ENCODE measurements around the gene RBM20.
"Not testable (repeated sequence)": the region's sequence is repeated elsewhere in the genome, so short reads cannot be mapped to it uniquely, and the experiment has no call there.

The RBM20 gene

GRCh38 chr10:110758898-110759297 lies 114.8 kb downstream of the RBM20 start:
- no peak for DNase-seq (ENCODE audit: low read depth in 1 of 2, low spot score in 1 of 2)

DNA sequence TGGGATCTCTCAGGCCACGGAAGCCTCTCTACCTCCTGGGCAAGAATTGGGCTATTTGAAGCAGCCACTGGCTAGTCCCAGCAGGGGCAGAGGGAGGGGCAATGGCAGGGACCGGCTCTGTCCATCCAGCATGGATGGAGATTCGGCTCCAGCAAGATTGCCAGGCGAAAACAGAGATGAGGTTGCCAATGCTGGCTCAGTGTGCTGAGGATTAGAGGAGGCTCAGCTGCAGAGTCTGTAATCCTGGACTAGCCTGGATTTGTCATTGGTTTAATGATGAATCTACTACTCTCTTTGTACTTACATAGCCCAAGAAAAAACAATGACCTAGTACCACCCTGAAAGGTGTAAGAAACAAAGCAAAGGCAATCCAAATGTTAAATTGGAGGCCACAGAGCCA lies 115.4 kb downstream of the RBM20 start:
- DNase-seq (ENCODE audit: low read depth in 1 of 2, low spot score in 1 of 2) = no peak

- no peak for DNase-seq (ENCODE audit: low read depth in 1 of 2, low spot score in 1 of 2)
Measured at GRCh38 chr10:110762109-110762848, 118.1 kb downstream of the RBM20 start.

- DNase-seq (ENCODE audit: low read depth in 1 of 2, low spot score in 1 of 2) = no peak
Measured at GRCh38 chr10:110762849-110763211, 118.7 kb downstream of the RBM20 start.

- DNase-seq (ENCODE audit: low read depth in 1 of 2, low spot score in 1 of 2) = no peak
Measured at GRCh38 chr10:110764378-110764777, 120.2 kb downstream of the RBM20 start.

- DNase-seq (ENCODE audit: low read depth in 1 of 2, low spot score in 1 of 2) = no peak
Measured at GRCh38 chr10:110764793-110765512, 120.8 kb downstream of the RBM20 start.

DNA sequence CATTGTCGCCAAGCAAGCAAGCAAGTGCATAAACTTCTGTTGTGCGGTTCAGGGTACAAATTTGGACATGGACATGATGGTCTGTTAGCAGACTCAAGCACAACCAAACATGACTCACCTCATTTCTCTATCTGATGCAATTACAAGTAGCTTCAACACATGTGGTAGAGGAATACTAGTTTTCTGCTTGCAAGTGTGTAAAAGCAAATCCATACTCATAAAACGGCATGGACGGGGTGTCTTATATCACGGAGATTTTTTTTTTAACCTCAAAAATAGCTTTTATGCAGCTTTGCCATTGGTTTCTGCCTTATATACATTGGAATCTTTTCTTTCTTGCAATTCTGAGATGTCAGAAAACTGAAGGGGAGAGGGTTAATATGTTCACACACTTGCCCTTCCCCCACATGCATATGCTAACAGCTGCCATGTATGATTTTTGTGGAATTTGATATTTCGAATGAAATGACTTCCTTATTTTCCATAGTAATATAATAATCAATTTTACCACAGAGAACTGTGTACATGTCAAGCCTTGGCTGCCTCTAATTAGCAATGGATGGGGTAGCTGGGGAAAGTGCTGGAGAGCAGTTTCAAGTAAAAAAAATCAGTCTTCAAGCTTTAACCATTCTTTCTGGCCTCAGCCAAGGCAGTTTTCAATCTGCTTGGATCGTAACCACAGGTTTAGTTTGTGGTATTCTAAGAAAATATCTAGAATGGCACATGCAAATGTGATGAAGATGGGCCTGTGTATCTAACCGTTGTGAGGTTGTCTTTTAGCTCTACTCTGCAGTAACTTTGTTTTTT lies 121.6 kb downstream of the RBM20 start:
- no peak for DNase-seq (ENCODE audit: low read depth in 1 of 2, low spot score in 1 of 2)

DNA sequence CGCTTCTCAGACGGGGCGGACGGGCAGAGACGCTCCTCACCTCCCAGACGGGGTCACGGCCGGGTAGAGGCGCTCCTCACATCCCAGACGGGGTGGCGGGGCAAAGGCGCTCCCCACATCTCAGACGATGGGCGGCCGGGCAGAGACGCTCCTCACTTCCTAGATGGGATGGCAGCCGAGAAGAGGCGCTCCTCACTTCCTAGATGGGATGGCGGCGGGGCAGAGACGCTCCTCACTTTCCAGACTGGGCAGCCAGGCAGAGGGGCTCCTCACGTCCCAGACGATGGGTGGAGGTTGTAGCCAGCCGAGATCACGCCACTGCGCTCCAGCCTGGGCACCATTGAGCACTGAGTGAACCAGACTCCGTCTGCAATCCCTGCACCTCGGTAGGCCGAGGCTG lies 123.5 kb downstream of the RBM20 start:
- DNase-seq (ENCODE audit: low read depth in 1 of 2, low spot score in 1 of 2) = not testable (repeated sequence)

DNA sequence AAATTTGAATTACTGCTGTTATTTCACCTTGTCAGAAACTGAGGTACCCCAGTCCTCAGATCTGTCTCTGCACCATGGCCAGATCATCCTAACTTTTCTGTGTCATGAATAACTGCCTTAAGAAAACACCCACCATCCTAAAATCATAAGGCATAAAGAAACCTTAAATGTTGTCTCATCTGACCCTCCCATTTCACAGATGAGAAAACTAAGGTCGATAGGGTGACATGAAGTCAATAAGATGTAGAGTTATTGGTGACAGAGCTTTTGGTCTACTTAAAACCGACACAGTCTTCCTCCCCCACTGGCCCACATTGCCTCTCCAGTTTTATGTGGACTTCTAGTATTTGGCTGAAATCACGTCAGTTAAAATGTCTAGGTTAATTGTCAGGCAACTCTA lies 126.1 kb downstream of the RBM20 start:
- no peak for DNase-seq (ENCODE audit: low read depth in 1 of 2, low spot score in 1 of 2)

DNA sequence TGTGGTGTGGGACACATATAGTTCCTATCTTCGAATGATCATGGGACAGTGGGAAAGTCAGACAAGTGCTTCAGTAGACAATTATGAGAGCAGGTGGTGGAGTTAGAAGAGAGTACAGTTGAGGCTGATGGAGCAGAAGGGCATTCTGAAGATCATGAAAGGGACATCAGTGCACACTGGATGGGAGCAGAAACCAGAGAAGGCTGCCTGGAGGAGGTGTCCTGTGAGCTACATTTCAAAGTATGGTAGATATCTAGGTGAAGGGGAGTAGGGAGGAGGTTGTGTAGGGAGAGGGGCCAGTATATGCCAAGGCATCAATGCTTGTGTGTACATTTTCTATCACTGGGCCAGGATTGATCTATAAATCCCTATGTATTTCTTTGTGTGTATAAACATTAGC lies 127.3 kb downstream of the RBM20 start:
- DNase-seq (ENCODE audit: low read depth in 1 of 2, low spot score in 1 of 2) = no peak

DNA sequence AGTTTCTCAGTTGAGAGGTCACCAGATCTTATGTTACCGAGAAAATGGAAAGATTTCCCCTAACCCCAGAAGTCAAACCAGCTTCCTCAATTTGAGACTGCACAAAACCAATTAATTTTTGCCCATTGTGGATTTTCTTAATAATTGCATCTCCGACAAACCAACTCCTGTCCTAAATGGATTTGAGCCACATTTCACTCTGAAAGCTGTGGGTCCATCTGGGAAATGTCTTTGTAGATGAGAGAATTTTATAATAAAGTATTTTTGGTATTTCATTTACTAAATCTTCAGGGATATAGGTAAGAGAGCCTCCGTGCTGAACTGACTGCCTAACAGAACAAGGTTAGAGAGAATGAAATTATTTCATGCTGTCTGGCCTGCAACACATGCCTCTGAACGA lies 127.9 kb downstream of the RBM20 start:
- DNase-seq (ENCODE audit: low read depth in 1 of 2, low spot score in 1 of 2) = no peak

- DNase-seq (ENCODE audit: low read depth in 1 of 2, low spot score in 1 of 2) = no peak
Measured at GRCh38 chr10:110772454-110773025, 128.4 kb downstream of the RBM20 start.

GRCh38 chr10:110773693-110774068 lies 129.5 kb downstream of the RBM20 start:
- no peak for DNase-seq (ENCODE audit: low read depth in 1 of 2, low spot score in 1 of 2)

GRCh38 chr10:110774069-110775019 lies 130.2 kb downstream of the RBM20 start:
- peak in 1 of 2 donors; percentile 20 for DNase-seq (ENCODE audit: low read depth in 1 of 2, low spot score in 1 of 2)

DNA sequence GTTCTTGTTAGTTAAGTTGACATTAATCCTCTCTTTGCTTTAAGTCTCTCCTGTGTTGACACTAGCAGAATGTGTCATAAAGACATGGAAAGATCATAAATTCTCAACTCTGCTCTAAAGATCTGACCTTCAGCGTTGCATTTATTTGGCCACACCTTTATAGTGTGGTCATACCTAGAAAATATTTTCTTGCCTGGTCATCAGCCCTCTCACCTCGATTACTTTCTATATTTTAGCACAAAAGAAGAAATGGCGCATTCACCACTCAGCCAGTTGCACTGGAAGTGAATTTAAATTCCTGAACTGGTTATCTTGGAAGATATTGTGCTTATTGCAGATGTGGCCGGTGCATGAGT lies 130.9 kb downstream of the RBM20 start:
- DNase-seq (ENCODE audit: low read depth in 1 of 2, low spot score in 1 of 2) = no peak

DNA sequence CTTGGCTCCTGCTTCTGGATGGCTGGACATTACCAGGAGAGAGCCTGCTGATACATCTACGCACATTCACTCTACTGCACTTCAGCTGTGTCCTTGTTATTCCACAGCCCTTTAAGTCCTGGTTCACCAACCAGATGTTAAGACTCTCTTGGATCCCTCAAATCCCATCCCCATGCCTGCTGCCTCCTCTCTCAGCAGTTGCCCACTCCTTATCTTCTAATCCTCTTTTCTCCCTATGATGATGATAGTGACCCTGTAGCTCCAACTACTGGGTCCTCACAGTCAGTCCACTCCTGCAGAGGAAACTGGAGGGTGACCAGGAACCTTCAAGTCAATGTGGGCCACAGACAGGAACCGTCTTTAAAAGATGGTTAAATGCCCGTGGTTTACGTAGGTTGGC lies 131.3 kb downstream of the RBM20 start:
- DNase-seq (ENCODE audit: low read depth in 1 of 2, low spot score in 1 of 2) = no peak

DNA sequence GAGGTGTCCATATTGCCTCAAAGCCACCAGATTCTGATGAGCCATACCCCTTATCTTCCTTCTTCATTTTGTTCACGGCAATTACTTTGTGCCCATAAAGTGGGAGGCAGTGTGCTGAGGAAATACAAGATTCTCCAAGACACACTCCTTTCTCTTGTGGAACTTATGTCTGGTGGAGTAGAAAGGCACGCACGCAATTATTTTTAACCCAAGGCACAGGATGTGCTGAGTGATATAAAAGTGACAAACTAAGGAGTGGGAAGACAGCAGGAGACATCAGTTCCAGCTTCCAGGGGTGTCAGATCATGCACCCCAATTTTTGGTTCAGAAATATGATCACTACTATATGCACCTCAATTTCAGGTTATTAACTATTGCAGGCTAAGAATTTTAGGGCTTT lies 132.9 kb downstream of the RBM20 start:
- no peak for DNase-seq (ENCODE audit: low read depth in 1 of 2, low spot score in 1 of 2)

DNA sequence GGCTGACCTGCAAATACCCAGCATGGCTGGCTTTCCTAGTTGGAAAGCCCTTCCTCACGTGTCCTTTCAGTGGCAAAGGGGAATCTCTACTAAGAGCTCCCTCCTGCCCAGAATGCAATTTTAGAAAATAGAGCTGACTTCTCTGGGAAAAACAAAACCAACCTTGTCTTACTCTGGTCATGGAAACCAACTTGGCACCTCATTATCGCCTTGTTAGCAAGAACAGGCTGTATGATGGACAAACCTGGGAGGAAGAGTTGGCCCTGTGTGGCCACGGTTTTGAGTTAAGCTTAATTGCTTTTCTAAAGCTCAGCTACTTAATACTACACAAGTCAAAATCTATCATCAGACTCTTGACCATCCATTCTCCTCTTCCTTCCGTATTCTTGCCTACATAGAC lies 133.5 kb downstream of the RBM20 start:
- DNase-seq (ENCODE audit: low read depth in 1 of 2, low spot score in 1 of 2) = no peak

DNA sequence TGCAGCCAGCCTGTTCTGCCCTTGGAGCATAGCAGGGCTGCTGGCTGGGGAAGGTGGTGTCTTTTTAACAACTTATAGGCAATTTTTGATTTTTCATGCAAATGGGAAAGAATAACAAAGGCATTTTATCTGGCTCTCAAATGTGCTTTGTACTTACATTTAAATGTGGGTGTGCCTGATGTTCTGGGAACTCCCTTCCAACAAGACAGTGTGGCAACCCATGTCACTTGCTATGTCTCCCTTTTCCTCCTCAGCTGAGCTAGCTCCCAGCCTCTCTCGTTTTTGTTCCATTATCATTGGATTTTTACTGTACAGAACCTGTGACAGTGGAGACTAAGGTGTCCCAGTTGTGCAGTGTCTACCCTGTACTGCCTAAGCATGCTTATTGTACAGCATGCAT lies 134.1 kb downstream of the RBM20 start:
- no peak for DNase-seq (ENCODE audit: low read depth in 1 of 2, low spot score in 1 of 2)

DNA sequence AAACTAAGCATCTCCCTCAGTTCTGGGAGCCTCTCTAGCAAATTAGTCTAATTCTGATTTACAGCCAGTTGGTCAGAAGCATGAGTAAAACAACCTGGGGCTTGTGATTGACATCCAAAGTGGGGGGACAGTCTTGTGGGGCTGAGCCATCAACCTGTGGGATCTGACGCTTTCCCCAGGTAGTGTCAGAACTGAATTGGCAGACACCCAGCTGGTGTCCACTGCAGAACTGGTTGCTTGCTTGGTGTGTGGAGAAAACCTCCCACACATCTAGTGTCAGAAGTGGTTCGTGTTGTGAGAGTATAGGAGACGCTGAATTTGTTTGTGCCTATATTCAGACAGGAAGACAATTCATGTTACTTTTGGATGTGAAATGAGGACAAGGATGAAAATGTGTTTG lies 135.4 kb downstream of the RBM20 start:
- no peak for DNase-seq (ENCODE audit: low read depth in 1 of 2, low spot score in 1 of 2)

DNA sequence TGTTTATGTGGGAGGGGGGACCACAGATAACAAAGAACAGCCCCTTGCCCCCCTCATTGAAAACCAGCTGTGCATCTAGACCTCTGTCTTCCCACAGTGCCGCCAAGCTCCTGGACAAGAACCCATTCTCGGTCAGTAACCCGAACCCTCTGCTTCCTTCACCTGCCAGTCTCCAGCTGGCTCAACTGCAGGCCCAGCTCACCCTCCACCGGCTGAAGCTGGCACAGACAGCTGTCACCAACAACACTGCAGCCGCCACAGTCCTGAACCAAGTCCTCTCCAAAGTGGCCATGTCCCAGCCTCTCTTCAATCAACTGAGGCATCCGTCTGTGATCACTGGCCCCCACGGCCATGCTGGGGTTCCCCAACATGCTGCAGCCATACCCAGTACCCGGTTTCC lies 136.6 kb downstream of the RBM20 start:
- DNase-seq (ENCODE audit: low read depth in 1 of 2, low spot score in 1 of 2) = no peak

Measured in activated T-helper 1 cell treated with anti-CD3 and anti-CD28 coated beads, Interleukin-2, amount 50 U/mL, for 16 hours (primary cell).